ENCODE measurements around the gene AP2B1.

AP2B1 gene

DNA sequence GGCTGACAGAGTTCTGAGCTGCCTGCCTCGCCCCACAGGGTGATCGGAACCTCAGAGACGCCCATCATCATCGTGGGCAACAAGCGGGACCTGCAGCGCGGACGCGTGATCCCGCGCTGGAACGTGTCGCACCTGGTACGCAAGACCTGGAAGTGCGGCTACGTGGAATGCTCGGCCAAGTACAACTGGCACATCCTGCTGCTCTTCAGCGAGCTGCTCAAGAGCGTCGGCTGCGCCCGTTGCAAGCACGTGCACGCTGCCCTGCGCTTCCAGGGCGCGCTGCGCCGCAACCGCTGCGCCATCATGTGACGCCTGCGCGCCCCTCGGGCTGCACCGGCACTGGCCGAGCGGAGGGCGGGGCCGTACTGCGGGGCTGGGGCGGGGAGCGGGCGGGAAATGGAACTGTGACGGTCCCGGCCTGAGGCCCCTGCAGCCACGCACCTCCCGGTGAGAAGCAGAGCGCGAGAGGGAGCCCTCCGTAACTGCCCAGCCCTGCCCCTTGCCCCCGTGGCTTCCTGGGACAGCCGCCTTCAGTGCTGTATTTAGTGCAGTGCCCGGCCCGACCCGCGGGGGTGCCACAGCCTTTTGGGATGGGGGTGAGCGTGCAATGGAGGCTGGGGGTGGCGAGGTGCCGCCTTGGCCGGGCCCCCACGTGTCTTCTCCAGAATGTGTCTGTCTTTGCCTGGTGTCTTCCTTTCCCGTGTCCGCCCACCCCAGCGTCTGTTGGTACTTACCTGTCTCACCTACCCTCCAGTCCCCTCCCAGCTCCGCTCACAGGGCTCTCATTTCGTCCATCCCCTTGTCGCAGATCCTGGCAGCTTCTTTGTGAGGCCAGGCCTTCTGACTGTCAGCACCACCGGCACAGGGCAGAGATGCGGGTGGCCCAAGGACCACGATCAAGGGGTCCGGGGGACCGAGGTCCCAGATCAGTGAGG is 154.1 kb downstream of the AP2B1 start:
- peaks cover 2% of the 10 kb centered on the region for H3K36me3 ChIP-seq (ENCODE audit: control insufficient read depth, insufficient read depth, low read length)
- no peak overlapping the region for H3K4me3 ChIP-seq (ENCODE audit: insufficient read depth, low read depth, low read length)
- WGBS, 2 experiments, result 31% methylated on average over 73 of the region's 73 CpGs
- H3K27me3 ChIP-seq (ENCODE audit: control insufficient read depth, insufficient read depth, low read length, poor library complexity, severe bottlenecking), result peaks cover 37% of the 10 kb centered on the region
- H3K4me1 ChIP-seq (ENCODE audit: control insufficient read depth, insufficient read depth, low read length), result peaks cover 7% of the 10 kb centered on the region
- H3K9me3 ChIP-seq (ENCODE audit: control insufficient read depth, low read length), result no peaks in the 10 kb centered on the region
- H3K27ac ChIP-seq (ENCODE audit: insufficient read depth, low read depth, low read length, poor library complexity, severe bottlenecking), result no peak overlapping the region

- no peaks in the 10 kb centered on the region for H3K9me3 ChIP-seq (ENCODE audit: control insufficient read depth, low read length)
- 81 to 82% methylated on average over 7 of the region's 7 CpGs for WGBS, 2 experiments
- H3K4me3 ChIP-seq (ENCODE audit: insufficient read depth, low read depth, low read length), result no peak overlapping the region
- no peak overlapping the region for H3K27ac ChIP-seq (ENCODE audit: insufficient read depth, low read depth, low read length, poor library complexity, severe bottlenecking)
- H3K27me3 ChIP-seq (ENCODE audit: control insufficient read depth, insufficient read depth, low read length, poor library complexity, severe bottlenecking), result peaks cover 37% of the 10 kb centered on the region
- H3K4me1 ChIP-seq (ENCODE audit: control insufficient read depth, insufficient read depth, low read length), result peaks cover 7% of the 10 kb centered on the region
- H3K36me3 ChIP-seq (ENCODE audit: control insufficient read depth, insufficient read depth, low read length), result peaks cover 2% of the 10 kb centered on the region
Observed at GRCh38 chr17:35742496-35742895, 155.4 kb downstream of the AP2B1 start.

GRCh38 chr17:35742896-35743477 is 155.9 kb downstream of the AP2B1 start:
- Histone ChIP-seq H3K4me1 (ENCODE audit: control insufficient read depth, insufficient read depth, low read length) (peaks cover 7% of the 10 kb centered on the region), H3K27me3 (ENCODE audit: control insufficient read depth, insufficient read depth, low read length, poor library complexity, severe bottlenecking) (peaks cover 37% of the 10 kb centered on the region), H3K36me3 (ENCODE audit: control insufficient read depth, insufficient read depth, low read length) (peaks cover 2% of the 10 kb centered on the region), H3K27ac (ENCODE audit: insufficient read depth, low read depth, low read length, poor library complexity, severe bottlenecking) (no peak overlapping the region), H3K9me3 (ENCODE audit: control insufficient read depth, low read length) (no peaks in the 10 kb centered on the region), H3K4me3 (ENCODE audit: insufficient read depth, low read depth, low read length) (no peak overlapping the region)
- WGBS, 2 experiments, result 79% methylated on average over 7 of the region's 7 CpGs

DNA sequence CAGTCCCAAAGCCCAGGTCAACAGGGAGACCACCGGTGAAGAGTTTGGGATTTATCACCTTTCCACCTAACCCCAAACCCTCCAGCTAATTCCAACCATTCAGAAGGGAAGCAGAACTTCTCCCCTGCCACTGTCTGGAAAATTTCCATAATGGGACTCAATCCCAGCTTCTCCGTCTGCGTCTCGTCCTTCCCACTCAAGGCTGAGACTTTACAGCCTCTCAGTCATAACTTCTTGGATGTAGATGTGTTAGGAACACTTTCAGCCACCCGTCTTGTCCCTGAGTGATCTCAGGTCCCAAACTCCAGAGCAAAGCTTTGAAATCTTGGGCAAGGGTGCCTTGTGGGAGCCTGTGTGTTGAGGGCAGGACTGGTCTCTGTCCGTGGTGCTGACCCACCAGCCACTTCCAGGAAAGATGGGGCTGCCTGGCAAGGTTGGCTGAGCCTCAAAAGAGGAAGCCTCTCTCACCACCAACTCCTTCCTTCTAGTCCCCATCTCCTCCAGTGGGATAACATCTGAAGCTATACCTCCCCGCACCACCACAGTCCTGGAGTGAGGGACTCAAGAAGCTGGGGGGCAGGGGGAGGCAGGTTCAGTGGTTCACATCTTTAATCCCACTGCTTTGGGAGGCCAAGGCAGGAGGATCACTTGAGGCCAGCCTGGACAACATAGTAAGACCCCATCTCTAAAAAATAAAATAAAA is 156.7 kb downstream of the AP2B1 start:
- H3K36me3 ChIP-seq (ENCODE audit: control insufficient read depth, insufficient read depth, low read length), result peaks cover 2% of the 10 kb centered on the region
- no peak overlapping the region for H3K27ac ChIP-seq (ENCODE audit: insufficient read depth, low read depth, low read length, poor library complexity, severe bottlenecking)
- peaks cover 37% of the 10 kb centered on the region for H3K27me3 ChIP-seq (ENCODE audit: control insufficient read depth, insufficient read depth, low read length, poor library complexity, severe bottlenecking)
- H3K9me3 ChIP-seq (ENCODE audit: control insufficient read depth, low read length), result no peaks in the 10 kb centered on the region
- peaks cover 7% of the 10 kb centered on the region for H3K4me1 ChIP-seq (ENCODE audit: control insufficient read depth, insufficient read depth, low read length)
- 61 to 62% methylated on average over 7 of the region's 7 CpGs for WGBS, 2 experiments
- no peak overlapping the region for H3K4me3 ChIP-seq (ENCODE audit: insufficient read depth, low read depth, low read length)

DNA sequence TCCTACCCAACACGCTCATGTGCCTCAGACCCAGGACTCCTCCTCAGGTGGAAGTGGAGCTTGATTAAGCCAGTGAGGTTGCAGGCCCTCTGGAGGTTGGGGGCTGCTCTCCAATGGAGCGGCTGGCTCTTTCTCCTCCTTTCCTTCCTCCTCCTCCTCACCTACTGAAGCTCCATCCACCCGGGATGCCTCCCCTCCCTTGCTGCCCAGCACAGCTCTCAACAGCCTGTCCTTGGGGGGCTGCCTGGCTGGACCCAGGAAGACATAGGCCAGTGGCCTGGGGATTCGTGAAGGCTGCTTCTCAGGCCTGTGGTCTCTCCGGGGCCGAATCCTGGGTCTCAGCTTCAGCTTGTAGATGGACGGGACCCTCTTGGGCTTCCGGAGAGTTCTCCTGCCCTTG is 157.7 kb downstream of the AP2B1 start:
- Histone ChIP-seq H3K36me3 (ENCODE audit: control insufficient read depth, insufficient read depth, low read length) (peaks cover 1% of the 10 kb centered on the region), H3K27ac (ENCODE audit: insufficient read depth, low read depth, low read length, poor library complexity, severe bottlenecking) (no peak overlapping the region), H3K27me3 (ENCODE audit: control insufficient read depth, insufficient read depth, low read length, poor library complexity, severe bottlenecking) (peaks cover 37% of the 10 kb centered on the region), H3K4me3 (ENCODE audit: insufficient read depth, low read depth, low read length) (no peak overlapping the region), H3K4me1 (ENCODE audit: control insufficient read depth, insufficient read depth, low read length) (peaks cover 7% of the 10 kb centered on the region), H3K9me3 (ENCODE audit: control insufficient read depth, low read length) (no peaks in the 10 kb centered on the region)
- WGBS, 2 experiments, result 86 to 89% methylated on average over 8 of the region's 8 CpGs

DNA sequence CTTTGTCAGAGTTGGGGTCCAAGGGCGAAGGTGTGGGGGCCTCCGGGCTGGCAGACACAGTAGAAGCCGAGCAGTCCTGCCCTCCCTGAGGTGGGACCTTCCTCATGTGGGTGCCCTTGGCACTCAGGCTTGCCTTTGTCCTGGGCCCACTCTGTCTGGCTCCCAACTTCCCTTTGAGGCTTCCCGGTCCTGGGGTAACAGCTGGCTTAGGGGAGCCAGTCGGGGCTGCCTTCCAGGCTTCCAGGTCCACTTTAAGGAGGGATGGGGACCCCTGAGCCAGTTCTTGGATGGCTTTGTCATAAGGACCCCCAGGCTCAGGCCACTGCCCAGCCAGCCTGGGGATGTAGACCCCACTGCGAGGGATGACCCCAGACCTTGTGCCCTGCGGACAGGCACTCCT is 158.1 kb downstream of the AP2B1 start:
- Histone ChIP-seq H3K27me3 (ENCODE audit: control insufficient read depth, insufficient read depth, low read length, poor library complexity, severe bottlenecking) (peaks cover 37% of the 10 kb centered on the region), H3K36me3 (ENCODE audit: control insufficient read depth, insufficient read depth, low read length) (no peaks in the 10 kb centered on the region)
- WGBS, 2 experiments, result 89 to 91% methylated on average over 7 of the region's 7 CpGs

DNA sequence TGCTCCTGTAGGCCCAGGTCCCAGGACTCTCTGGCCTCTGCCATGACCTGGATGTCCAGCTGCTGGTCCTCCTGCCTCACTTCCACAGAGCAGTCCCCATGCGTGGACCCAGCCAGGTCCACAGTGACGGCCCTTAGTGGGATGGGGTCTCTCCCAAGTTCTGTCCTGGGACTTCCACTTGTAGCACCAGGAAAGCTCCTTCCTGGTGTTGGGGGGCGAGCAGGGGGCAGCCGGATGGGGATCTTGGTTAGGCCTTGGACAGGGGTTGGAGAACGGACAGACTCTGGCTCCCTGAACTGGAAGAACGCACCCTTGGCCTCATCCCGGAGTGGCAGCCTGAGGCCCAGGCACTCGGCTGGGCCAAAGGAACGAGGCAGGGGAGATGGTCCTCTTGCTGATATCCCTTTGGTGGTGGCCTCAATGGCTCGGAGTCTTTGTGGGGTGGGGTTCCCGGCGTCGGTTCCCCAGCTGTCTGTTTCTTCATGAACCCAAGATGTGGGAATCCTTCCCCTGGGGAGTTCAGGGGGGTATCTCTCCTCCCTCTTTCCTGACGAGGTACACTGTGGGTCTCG is 158.7 kb downstream of the AP2B1 start:
- Histone ChIP-seq H3K27me3 (ENCODE audit: control insufficient read depth, insufficient read depth, low read length, poor library complexity, severe bottlenecking) (peaks cover 34% of the 10 kb centered on the region), H3K27ac (ENCODE audit: insufficient read depth, low read depth, low read length, poor library complexity, severe bottlenecking) (no peak overlapping the region), H3K4me1 (ENCODE audit: control insufficient read depth, insufficient read depth, low read length) (peaks cover 7% of the 10 kb centered on the region), H3K9me3 (ENCODE audit: control insufficient read depth, low read length) (no peaks in the 10 kb centered on the region), H3K4me3 (ENCODE audit: insufficient read depth, low read depth, low read length) (no peak overlapping the region), H3K36me3 (ENCODE audit: control insufficient read depth, insufficient read depth, low read length) (no peaks in the 10 kb centered on the region)
- 92 to 94% methylated on average over 14 to 15 of the region's 15 CpGs for WGBS, 2 experiments

More for the DNA sequence above, 158.1 kb downstream of the AP2B1 start:
- Histone ChIP-seq H3K4me1 (ENCODE audit: control insufficient read depth, insufficient read depth, low read length) (peaks cover 7% of the 10 kb centered on the region), H3K4me3 (ENCODE audit: insufficient read depth, low read depth, low read length) (no peak overlapping the region), H3K27ac (ENCODE audit: insufficient read depth, low read depth, low read length, poor library complexity, severe bottlenecking) (no peak overlapping the region), H3K9me3 (ENCODE audit: control insufficient read depth, low read length) (no peaks in the 10 kb centered on the region)

DNA sequence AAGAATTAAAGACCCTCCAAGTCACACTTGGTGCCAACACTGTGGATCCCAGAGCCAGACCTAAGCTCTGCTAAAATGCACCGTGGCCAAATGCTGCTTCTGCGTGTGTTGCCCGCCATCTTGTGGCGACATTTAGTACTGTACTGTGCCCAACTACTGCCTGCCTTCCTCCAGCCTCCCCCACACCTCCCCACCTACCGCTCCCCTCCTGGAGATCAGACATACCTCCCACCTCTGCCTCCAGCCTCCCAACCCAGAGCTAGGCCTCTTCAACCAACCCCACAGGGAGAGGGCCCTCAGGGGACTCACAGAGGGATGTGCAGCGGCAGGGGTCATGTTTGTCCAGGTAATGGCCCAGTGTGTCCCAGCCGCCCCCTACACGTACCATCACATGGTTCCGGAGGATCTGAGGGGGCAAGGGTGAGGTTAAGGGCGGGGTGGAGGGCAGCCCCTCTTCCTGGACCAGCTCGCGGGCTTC is 160.5 kb downstream of the AP2B1 start:
- 49 to 53% methylated on average over 12 of the region's 12 CpGs for WGBS, 2 experiments
- peaks cover 17% of the 10 kb centered on the region for H3K27me3 ChIP-seq (ENCODE audit: control insufficient read depth, insufficient read depth, low read length, poor library complexity, severe bottlenecking)
- H3K9me3 ChIP-seq (ENCODE audit: control insufficient read depth, low read length), result no peaks in the 10 kb centered on the region
- H3K36me3 ChIP-seq (ENCODE audit: control insufficient read depth, insufficient read depth, low read length), result no peaks in the 10 kb centered on the region
- H3K4me1 ChIP-seq (ENCODE audit: control insufficient read depth, insufficient read depth, low read length), result no peaks in the 10 kb centered on the region
- no peak overlapping the region for H3K27ac ChIP-seq (ENCODE audit: insufficient read depth, low read depth, low read length, poor library complexity, severe bottlenecking)
- no peak overlapping the region for H3K4me3 ChIP-seq (ENCODE audit: insufficient read depth, low read depth, low read length)

- Histone ChIP-seq H3K27ac (ENCODE audit: insufficient read depth, low read depth, low read length, poor library complexity, severe bottlenecking) (no peak overlapping the region), H3K36me3 (ENCODE audit: control insufficient read depth, insufficient read depth, low read length) (no peaks in the 10 kb centered on the region), H3K9me3 (ENCODE audit: control insufficient read depth, low read length) (no peaks in the 10 kb centered on the region), H3K27me3 (ENCODE audit: control insufficient read depth, insufficient read depth, low read length, poor library complexity, severe bottlenecking) (peaks cover 12% of the 10 kb centered on the region), H3K4me1 (ENCODE audit: control insufficient read depth, insufficient read depth, low read length) (peaks cover 7% of the 10 kb centered on the region), H3K4me3 (ENCODE audit: insufficient read depth, low read depth, low read length) (no peak overlapping the region)
- 91 to 95% methylated on average over 4 of the region's 4 CpGs for WGBS, 2 experiments
Observed at GRCh38 chr17:35748341-35748841, 161.3 kb downstream of the AP2B1 start.
